GM12865 (cell line): Measurements from ENCODE around the gene MFSD8.
"Not testable (repeated sequence)": the region's sequence is repeated elsewhere in the genome, so short reads cannot be mapped to it uniquely, and the experiment has no call there.

Source experiments
- DNase-seq: peaks from one replicate; pipeline ENCODE4 v3.0.0; 2010; ENCODE audit warnings: low read depth
- H3K4me3 ChIP-seq: 2 replicates; pipeline ENCODE4 v1.5.1; 2011; ENCODE audit warnings: mild to moderate bottlenecking, low read depth, low read length, control low read depth
- CTCF ChIP-seq: IDR thresholded peaks from 2 replicates; pipeline ENCODE4 v1.5.1; 2011; ENCODE audit warnings: low read length, control low read depth, low read depth, inconsistent platforms; ENCODE audit not compliant: insufficient read depth; ENCODE audit errors: missing control alignments

Gene MFSD8, protein sequence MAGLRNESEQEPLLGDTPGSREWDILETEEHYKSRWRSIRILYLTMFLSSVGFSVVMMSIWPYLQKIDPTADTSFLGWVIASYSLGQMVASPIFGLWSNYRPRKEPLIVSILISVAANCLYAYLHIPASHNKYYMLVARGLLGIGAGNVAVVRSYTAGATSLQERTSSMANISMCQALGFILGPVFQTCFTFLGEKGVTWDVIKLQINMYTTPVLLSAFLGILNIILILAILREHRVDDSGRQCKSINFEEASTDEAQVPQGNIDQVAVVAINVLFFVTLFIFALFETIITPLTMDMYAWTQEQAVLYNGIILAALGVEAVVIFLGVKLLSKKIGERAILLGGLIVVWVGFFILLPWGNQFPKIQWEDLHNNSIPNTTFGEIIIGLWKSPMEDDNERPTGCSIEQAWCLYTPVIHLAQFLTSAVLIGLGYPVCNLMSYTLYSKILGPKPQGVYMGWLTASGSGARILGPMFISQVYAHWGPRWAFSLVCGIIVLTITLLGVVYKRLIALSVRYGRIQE

DNA sequence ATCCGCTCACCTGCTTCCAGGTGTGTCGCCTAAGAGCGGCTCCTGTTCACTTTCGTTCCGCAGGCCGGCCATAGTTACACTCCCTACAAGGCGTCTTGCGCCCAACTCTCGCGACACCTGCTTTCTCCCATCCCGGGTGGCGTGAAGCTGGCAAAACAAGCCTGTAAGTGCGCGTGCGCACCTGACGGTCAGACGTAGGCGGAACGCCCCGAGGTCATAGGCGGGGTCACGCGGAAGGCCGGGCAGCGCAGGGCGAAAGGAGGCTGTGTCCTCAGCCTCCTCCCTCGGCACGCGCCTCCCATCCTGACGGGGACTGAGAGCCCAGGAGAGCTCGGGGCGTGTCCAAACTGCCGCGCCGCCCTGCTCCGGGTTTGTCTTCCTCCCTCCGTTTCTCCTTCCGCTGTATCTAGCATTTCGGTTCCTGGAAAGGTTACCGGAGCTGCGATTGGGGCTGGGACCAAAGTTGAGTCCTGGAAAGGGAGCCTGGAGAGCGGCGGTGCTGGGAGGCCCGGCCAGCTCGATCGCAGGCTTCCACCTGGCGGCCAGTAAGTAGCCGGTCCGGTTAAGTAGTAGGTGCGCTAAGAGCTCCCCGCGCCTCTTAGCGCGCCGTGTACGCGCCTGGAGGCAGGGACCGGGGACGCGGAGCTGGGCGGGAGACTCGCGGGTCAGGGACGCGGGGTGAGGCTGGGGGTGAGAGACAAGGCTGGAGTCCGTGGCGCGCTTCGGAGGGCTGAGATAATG lies at the start of gene MFSD8, which contains the start of gene ABHD18:
Gene MFSD8 (minus strand): TSS at position 112 of the 741 bp plus-strand sequence. CDS start 40 bp downstream, at position 72.
Gene ABHD18 (plus strand): TSS at position 345 of the 741 bp plus-strand sequence. CDS start 17,550 bp downstream, outside the sequence.
- DNase-seq, result peak; percentile 100
- TF ChIP-seq CTCF, result peak; percentile 16

DNA sequence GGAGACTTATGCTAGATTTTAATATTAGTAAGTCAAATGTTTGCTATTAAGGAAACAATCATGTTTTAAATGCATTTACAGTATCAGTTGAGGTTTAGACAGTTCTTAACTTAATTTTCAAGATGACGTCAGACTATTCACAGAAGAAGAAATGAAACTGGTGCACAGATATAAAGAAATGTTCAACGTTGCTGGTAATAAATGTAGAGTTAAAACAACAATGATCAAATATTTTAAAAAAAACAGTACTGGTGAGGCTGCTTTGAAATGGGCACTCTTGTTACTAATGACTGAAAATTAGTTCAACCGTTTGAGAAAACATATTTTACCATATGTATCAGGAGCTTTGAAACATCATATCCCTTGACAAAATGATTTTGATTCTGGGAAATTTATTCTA lies 44.5 kb upstream of the MFSD8 start:
- no peak for TF ChIP-seq CTCF
- DNase-seq, result no peak
- no peak overlapping the region for H3K4me3 ChIP-seq

More for the DNA sequence above, at the start of gene MFSD8, which contains the start of gene ABHD18:
- peak within 1 kb of the TSS; percentile 97 for H3K4me3 ChIP-seq

- no peak for TF ChIP-seq CTCF
- DNase-seq, result no peak
- H3K4me3 ChIP-seq, result no peak overlapping the region
These were observed 41.6 kb upstream of the MFSD8 start for GRCh38 chr4:128006592-128006991.

GRCh38 chr4:127997534-127998388 lies 32.8 kb upstream of the MFSD8 start:
- no peak overlapping the region for H3K4me3 ChIP-seq
- peak; percentile 80 for DNase-seq
- TF ChIP-seq CTCF, result peak; percentile 42

DNA sequence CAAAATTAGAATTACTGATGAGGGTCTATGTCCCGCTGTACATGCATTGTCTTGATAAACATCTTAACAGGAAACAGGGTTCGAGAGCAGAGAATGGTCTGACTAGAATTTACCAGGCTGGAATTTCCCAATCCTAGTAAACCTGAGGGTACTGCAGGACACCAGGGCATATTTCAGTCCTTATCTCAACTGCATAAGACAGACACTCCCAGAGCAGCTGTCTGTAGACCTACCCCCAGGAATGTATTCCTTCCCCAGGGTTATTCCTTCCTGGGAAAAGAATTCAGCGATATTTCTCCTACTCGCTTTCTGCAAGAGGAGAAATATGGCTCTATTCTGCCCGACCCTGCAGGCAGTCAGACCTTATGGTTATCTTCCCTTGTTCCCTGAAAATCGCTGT lies 31.5 kb upstream of the MFSD8 start:
- not testable (repeated sequence) for H3K4me3 ChIP-seq, DNase-seq

GRCh38 chr4:127995776-127996175 lies 30.8 kb upstream of the MFSD8 start:
- TF ChIP-seq CTCF, result no peak
- no peak for DNase-seq

GRCh38 chr4:127993151-127993550 lies 28.2 kb upstream of the MFSD8 start:
- DNase-seq, result no peak
- TF ChIP-seq CTCF, result no peak
- no peak overlapping the region for H3K4me3 ChIP-seq

More at GRCh38 chr4:127995776-127996175, 30.8 kb upstream of the MFSD8 start:
- no peak overlapping the region for H3K4me3 ChIP-seq
